Ascending aorta (tissue), 2 donors: ENCODE measurements around the gene MMEL1. TPM values are rescaled to one million over a fixed set of nuclear protein-coding genes. Genes with fewer than 3 reads are reported as not detected.

Source experiments
- DNase-seq, 2 donors: peaks; one replicate each; pipeline ENCODE4 v3.0.0-alpha.2; 2019; ENCODE audit warnings: low spot score in 2 of 2
- H3K27ac ChIP-seq, 2 donors: fragments of 200-600 bp; sonication (generic); one replicate each; pipeline ENCODE4 v1.5.1; 2016 to 2017; ENCODE audit warnings: mild to moderate bottlenecking in 1 of 2
- H3K27me3 ChIP-seq: fragments of 200-600 bp; sonication (generic); one replicate; pipeline ENCODE4 v1.5.1; 2017
- H3K36me3 ChIP-seq, 2 donors: fragments of 200-600 bp; sonication (generic); one replicate each; pipeline ENCODE4 v1.5.1; 2016
- H3K4me1 ChIP-seq, 2 donors: fragments of 200-600 bp; sonication (generic); one replicate each; pipeline ENCODE4 v1.5.1; 2016 to 2017; ENCODE audit warnings: mild to moderate bottlenecking in 1 of 2
- H3K4me3 ChIP-seq, 2 donors: fragments of 200-600 bp; sonication (generic); one replicate each; pipeline ENCODE4 v1.5.1; 2016 to 2017; ENCODE audit warnings: mild to moderate bottlenecking in 1 of 2
- H3K9me3 ChIP-seq, 2 donors: fragments of 200-600 bp; sonication (generic); one replicate each; pipeline ENCODE4 v1.5.1; 2016
- intact Hi-C: fragments of 100-400 bp; cut with DNase I; formaldehyde crosslinking; loops from one replicate; pipeline ENCODE4 v1.15.1; 2023
- total RNA-seq: library from RNA; depleted of rRNA; stranded (reverse); fragments of >200 nt; gene quantifications from one replicate; pipeline ENCODE4 v1.1.0, GENCODE V29; 2016
- TF ChIP-seq, protein P1 (sequence below), 3 experiments: fragments of 200-600 bp in 2 of 3; fragments of 450-650 bp in 1 of 3; sonication (generic) in 2 of 3; IDR thresholded peaks; one replicate each; pipeline ENCODE4 v1.5.1; 2016 to 2019; ENCODE audit warnings: antibody characterized with exemption in 3 of 3, mild to moderate bottlenecking in 1 of 3, moderate library complexity in 1 of 3

The MMEL1 gene
- total RNA-seq, 1 donor from 2014 or later, result not detected

- DNase-seq, result no peak
- no peak overlapping the region for H3K27ac ChIP-seq
- intact Hi-C loops, result no loop called here
- TF ChIP-seq, protein P1, sequence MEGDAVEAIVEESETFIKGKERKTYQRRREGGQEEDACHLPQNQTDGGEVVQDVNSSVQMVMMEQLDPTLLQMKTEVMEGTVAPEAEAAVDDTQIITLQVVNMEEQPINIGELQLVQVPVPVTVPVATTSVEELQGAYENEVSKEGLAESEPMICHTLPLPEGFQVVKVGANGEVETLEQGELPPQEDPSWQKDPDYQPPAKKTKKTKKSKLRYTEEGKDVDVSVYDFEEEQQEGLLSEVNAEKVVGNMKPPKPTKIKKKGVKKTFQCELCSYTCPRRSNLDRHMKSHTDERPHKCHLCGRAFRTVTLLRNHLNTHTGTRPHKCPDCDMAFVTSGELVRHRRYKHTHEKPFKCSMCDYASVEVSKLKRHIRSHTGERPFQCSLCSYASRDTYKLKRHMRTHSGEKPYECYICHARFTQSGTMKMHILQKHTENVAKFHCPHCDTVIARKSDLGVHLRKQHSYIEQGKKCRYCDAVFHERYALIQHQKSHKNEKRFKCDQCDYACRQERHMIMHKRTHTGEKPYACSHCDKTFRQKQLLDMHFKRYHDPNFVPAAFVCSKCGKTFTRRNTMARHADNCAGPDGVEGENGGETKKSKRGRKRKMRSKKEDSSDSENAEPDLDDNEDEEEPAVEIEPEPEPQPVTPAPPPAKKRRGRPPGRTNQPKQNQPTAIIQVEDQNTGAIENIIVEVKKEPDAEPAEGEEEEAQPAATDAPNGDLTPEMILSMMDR (IDR thresholded peaks at IDR 0.05), result no peak
- H3K27me3 ChIP-seq, result no peaks in the 10 kb centered on the region
- no peak overlapping the region for H3K4me3 ChIP-seq
- peaks cover 0 to 2% of the 10 kb centered on the region in 2 donors for H3K4me1 ChIP-seq
- H3K36me3 ChIP-seq, result peaks cover 0 to 10% of the 10 kb centered on the region in 2 donors
- H3K9me3 ChIP-seq, result no peaks in the 10 kb centered on the region
Observed at GRCh38 chr1:2561898-2562895, 70.6 kb downstream of the MMEL1 start.

- no peak overlapping the region for H3K4me3 ChIP-seq
- no peak overlapping the region for H3K27ac ChIP-seq
- intact Hi-C loops, result no loop called here
- H3K36me3 ChIP-seq, result peaks cover 0 to 10% of the 10 kb centered on the region in 2 donors
- no peaks in the 10 kb centered on the region for H3K27me3 ChIP-seq
- TF ChIP-seq, protein P1 (IDR thresholded peaks at IDR 0.05), result no peak
- DNase-seq, result no peak
- H3K4me1 ChIP-seq, result peaks cover 0 to 8% of the 10 kb centered on the region in 2 donors
- H3K9me3 ChIP-seq, result no peaks in the 10 kb centered on the region
Observed at GRCh38 chr1:2561446-2561845, 71.4 kb downstream of the MMEL1 start.

DNA sequence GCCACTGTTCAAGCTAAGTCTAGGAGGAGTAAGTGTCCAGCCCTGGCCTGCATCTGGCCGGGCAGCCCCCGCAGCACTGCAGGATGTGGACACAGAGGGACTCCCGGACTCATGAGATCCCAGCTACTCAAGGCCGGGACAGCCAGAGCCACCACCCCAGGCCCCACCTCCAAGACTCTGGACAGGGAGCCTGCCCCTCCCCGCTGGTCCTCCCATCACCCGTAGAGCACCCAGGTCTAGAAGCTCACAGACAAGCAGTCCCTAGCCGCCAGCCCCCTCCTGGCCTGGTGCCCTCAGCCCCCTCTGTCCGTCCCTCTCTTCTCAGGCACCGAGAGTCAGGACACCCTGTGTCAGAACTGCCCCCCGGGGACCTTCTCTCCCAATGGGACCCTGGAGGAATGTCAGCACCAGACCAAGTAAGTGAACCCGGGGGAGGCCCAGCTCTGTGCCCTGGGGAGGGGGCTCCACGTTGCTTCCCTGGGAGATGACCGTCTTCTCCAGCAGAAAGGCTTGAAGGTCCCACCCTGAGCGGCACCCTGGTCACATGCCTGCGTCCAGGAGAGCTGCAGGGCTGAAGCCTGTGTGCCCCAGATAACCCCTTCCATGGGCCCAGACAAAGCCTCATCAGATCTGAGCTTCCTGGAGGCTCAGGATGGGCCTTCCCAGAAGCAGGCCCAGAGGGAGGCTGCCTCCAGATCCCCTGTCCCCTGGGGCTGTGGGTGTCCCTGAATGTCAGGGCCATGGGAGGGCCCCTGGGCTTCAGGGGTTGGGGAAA lies 72.3 kb downstream of the MMEL1 start:
- intact Hi-C loops, result no loop called here

GRCh38 chr1:2559509-2560298 lies 73.1 kb downstream of the MMEL1 start:
- H3K4me1 ChIP-seq, result peaks cover 0 to 16% of the 10 kb centered on the region in 2 donors
- H3K27ac ChIP-seq, result no peak overlapping the region
- H3K27me3 ChIP-seq, result no peaks in the 10 kb centered on the region
- H3K36me3 ChIP-seq, result peaks cover 0 to 10% of the 10 kb centered on the region in 2 donors
- H3K9me3 ChIP-seq, result no peaks in the 10 kb centered on the region
- intact Hi-C loops, result no loop called here
- no peak overlapping the region for H3K4me3 ChIP-seq
- DNase-seq, result no peak
- TF ChIP-seq, protein P1 (IDR thresholded peaks at IDR 0.05), result no peak

More for the DNA sequence above, 72.3 kb downstream of the MMEL1 start:
- TF ChIP-seq, protein P1 (IDR thresholded peaks at IDR 0.05), result no peak
- Histone ChIP-seq H3K9me3 (no peaks in the 10 kb centered on the region), H3K27ac (no peak overlapping the region), H3K4me1 (peaks cover 0 to 12% of the 10 kb centered on the region in 2 donors), H3K4me3 (no peak overlapping the region), H3K36me3 (peaks cover 0 to 10% of the 10 kb centered on the region in 2 donors), H3K27me3 (no peaks in the 10 kb centered on the region)
- DNase-seq, result no peak

GRCh38 chr1:2558861-2559260 lies 74.0 kb downstream of the MMEL1 start:
- H3K27me3 ChIP-seq, result no peaks in the 10 kb centered on the region
- TF ChIP-seq, protein P1 (IDR thresholded peaks at IDR 0.05), result no peak
- H3K4me1 ChIP-seq, result peaks cover 0 to 16% of the 10 kb centered on the region in 2 donors
- H3K27ac ChIP-seq, result no peak overlapping the region
- no peaks in the 10 kb centered on the region for H3K9me3 ChIP-seq
- intact Hi-C loops, result no loop called here
- peaks cover 0 to 10% of the 10 kb centered on the region in 2 donors for H3K36me3 ChIP-seq
- no peak overlapping the region for H3K4me3 ChIP-seq
- DNase-seq, result no peak
